EL (cell line): ENCODE results near the gene TMEFF2.

Experiments
- DNase-seq: peaks from one replicate; pipeline ENCODE4 v3.0.0-alpha.2; 2016

TMEFF2 gene

DNA sequence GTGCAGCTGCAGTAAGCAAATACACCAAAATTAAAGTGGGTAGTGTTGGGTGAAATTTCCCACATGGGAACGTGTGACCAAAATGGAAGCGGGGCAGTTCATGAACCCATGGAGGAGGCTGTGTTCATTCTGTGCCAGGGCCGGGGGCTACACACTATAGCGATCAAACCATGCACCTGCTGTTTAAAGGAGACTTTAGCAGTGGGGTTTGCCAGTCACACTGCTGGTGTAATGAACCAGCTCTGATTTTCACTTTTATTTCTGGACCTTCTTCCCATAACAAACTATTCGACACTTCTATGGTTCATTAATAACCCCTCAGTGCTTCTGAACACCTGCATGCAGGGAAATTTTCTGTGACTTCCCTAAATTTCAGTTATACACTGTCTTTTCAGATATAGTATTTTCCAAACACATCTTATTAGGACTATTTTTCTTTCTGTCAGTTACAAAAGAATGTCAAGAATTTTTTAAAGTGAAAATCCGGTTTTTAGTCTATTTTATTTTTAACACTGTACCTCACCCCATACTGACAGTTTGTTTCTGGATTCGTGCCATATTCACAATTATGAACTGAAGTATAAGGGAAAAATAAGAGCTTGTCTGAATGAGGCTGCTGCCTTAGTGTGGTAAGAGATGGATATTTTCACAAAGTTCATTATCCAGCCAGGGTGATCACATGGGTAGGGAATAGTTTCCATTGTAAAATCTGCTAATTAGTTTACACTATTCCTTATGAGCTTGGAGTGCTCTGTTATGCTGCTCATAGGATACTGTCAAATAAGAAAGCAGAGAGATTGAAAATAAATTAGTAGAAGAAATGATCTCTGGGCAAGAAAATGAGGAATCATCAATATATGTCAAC, 236.5 kb downstream of the TMEFF2 start:
- DNase-seq = no peak

DNA sequence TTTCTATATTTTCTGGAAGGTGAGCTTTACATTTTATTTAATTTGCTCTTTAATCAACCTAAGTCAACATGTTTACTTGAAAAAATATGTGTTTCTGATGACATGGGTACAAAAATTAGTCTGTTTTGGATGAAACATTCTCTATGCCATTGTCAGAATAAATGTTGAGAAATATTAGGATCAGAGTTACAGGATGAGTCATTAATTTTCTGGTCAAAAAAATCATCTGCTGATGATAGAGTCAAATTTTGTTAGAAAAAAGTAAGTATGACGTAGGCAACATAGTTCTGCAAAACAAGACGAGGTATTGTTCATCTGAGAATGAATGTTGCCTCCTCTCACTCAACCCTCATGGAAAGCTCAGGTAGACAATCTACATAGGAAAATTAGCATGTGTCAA, 240.3 kb downstream of the TMEFF2 start:
- DNase-seq = no peak

DNA sequence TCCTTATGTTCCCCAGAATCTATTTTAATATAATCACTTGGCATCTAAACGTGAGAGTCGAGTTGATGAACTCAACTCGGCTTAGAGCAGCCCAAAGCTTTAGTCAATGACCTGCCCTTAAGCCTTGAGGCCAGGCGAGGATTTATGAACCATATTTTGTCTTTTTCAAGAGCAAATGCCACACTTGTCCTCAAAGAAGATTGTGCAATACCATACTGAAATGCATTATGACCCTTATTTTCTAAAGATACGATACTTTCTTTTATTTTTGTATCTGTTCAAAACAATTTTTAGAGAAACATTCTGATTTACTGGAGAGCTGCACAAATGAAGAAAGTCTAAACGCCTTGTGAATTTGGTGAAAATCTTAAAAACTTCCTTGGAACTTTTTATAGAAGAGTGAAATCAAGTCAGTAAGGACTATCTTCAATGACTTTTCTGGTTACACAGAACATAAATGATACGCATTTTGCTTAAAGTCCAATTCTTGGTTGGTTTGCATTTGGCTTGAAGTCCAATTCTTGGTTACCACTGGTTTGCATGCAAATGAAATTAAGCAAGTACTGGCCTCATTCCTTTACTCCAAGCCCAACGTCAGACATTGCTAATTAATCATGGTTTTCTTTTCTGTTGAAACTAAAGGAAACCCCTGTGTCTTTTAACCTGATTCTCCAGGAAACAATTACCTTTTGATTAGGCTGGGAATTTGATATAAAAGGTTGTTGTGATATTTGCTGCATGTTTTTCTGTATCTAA, 242.0 kb downstream of the TMEFF2 start:
- DNase-seq = no peak

DNA sequence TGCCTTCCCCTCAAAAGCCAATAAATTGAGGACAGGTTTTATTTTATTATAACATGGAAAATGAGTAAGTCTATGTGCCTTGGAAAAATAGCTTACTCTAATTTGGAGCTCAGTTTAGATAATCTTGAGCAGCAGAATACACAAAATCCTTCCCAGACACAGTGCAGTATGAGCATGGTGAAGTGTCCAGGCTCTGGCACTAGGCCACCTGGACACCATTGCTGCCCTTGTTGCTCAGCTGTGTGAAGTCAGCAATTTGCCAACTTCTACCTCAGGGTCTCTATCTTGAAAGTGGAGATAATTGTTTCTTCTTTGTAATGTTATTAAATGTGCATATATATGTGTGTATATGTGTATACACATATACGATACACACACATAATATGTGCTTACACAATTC, 242.9 kb downstream of the TMEFF2 start:
- no peak for DNase-seq

DNA sequence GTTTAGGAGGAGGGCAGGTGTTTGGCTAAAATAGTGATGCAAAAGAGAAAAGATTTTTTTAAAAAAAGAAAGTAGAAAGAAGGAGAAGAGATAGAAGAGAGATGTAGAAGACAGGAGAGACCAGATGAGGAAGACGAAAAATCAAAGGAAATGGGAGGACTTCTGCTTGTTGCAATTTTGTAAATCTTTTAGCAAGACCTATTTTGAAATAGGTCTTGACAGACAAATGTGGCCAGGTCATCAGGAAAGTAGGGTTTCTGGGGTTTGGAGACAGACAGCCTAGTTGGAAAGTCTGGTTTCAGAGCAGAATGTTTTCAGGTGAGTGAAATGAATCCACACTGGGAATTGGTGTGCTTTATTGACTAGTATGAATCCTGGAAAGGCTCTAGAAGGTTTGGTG, 243.4 kb downstream of the TMEFF2 start:
- no peak for DNase-seq

DNA sequence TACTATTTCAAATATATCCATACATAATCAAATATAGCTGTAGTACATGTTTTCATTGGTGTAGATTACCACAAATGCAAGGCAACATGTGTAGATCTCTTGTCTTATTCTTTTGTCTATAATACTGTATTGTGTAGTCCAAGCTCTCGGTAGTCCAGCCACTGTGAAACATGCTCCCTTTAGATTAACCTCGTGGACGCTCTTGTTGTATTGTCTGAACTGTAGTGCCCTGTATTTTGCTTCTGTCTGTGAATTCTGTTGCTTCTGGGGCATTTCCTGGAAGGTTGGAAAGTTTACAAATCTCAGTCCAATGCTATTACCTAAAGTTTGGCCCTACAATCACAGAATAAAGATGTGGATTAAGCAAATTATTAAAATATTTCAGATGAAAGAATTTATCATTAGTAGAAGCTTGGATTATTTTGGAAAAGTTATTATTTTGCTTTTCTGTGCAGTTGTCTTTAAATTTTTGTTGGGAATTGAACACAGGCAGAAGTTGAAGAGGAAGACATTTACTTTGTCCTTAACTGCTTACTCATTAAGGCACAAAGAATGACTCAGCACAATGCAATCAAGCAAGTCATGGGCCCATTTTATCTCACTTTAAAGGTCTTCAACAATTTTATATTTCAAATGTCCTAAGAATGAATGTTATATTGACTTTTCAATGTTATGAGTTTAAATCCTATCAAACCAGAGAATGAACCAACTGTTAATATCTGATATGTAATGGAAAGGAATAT, 244.4 kb downstream of the TMEFF2 start:
- DNase-seq = peak; percentile 46

DNA sequence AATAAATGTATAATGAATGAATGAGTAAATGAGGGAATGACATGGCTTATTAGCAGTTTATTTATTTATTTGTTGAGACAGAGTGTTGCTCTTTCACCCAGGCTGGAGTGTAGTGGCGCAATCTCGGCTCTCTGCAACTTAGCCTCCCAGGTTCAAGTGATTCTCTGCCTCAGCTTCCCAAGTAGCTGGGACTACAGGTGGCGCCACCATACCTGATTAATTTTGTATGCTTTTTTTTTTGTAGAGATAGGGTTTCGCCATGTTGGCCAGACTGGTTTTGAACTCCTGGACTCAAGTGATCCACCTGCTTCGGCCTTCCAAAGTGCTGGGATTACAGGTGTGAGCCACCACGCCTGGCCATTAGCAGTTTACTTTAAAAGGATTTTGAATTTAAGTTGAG, 247.5 kb downstream of the TMEFF2 start:
- DNase-seq = no peak

DNA sequence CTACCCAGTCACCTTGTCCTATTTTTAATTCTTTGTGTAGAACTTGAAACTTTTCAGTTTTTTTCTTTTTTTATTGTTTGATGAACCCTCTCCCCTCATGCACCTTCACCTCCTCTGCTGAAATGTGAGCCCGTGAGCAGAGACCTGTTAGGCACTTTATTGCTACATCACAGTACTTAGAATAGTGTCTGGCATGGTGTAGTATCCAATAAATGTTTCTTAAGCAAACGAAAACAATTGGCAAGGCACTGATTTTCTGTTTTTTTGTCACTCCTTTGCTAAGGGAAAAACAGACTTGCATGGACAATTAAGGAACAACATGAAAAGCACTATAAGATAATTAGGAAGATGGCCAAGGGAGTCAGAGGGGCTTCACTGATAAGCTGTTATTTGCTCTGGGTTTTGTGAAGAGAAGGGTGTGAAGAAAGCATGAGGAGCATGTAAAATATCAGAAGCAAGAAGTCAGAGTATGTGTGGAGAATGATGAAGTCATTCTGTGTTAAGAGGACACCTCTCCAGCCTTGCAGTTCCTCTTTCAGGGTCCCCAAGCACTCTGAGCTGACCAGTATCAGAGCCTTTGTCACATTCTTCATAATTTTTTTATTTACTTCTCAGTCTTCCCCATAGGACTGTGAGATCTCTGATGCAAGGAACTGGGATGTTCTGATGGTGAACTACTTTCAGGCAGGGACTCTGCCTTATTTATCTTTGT, 248.1 kb downstream of the TMEFF2 start:
- no peak for DNase-seq

DNA sequence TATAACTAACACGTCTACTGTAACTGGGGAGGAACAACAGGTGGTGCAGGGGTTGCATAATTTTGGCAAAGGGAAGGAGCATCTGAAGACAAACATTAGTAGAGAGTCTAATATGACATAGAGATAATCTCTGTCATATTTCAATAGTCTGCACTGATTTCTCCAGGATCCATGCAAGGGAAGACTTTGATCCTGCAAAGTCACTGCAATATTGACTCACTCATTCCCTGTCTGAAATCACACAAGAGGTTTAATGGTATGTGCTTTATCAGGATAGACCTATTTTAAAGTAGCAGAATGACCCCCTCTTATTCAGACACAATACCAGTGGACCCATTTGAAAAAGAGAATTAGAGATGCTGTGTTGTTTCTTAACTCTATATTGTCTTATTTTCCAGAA, 249.1 kb downstream of the TMEFF2 start:
- no peak for DNase-seq

DNA sequence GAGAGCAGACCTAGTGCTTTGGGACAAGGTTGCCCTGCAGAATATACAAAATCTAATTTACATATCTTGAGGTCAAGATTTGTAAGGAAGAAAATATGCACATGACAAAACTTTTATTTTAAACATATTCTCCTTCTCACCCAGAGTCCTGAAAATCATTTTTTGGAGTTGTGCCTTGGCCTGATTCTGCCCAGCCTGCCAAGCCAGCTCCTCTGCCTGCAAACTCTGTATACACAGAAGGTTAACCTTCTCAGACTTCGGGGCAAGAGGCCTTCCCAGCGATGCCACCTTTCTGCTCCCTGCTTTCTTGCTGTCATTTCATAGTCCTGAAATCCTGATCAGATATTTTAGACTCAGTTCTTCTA, 252.0 kb downstream of the TMEFF2 start:
- DNase-seq = no peak

DNA sequence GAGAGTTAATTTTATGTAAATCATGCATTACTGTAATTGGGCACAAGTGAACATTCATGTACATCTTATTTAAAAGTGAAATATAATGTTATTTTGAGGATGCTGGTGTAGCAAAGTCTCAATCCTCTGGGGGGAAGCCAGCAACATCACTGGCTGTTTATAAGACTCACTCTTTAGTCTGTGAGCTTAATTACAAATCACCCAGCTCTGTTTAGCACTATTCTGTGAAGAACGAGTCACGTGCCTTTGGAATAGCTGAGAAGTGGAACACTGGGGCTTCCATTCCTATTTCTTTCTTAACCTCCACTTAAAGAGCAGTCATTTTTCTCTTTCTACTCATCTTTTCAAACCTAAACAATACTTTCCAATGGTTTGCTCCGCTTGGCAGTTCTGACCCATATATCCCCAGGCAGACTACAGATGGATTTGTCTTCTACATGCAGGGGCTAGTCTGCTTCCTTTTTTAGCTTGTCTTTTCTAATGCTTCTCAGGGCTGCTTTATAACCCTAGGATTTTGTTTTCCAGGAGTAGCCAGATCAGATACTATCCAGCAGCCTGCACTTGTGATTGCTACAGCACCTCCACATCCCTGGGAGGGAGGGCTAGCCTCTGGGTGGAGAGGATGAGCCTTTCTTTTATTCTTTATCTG, 252.5 kb downstream of the TMEFF2 start:
- DNase-seq = no peak

DNA sequence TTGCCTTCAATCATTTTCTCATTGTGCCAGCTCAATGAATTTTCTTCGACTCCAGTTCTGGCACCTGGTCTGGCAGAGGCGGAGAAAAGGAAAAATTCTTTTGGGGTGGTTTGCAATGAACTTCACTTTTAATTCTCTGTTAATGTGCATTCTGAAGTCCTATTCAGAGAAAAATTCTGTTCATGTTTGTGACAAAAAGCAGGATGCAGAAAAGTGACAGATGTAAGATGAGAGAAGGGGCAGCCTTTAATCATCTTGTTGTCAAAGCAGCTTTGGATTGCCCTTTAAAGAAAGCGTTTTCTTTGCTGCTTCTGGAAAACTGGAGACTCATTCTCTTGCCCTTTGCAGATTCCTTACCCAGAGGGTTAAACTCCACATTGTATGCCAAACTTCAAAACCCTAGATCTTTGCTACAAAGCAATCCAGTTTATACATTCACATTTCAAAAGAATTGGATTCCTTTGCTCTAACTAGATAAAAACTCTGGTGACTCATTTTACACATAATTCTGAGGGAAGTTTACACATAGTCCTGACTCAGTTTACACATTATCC, 253.3 kb downstream of the TMEFF2 start:
- no peak for DNase-seq

DNA sequence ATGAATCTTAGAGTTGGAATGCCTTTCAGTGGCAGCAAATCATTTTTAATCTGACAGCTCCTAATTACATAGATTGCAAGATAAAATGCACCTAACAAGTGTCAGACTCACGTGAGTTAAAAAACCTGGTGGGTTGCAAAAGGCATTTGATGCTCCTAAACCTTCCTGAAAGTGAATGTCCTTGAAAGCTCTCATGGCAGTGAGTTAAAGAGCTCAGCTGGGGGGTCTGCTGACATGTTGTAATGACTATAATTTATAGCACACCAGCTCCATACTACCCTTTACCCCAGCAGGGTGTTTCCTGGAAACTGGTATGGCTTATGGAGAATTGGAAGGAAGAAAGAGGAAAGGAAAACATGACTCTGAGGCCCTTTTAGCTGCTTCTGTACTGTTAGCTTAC, 256.0 kb downstream of the TMEFF2 start:
- DNase-seq = no peak

DNA sequence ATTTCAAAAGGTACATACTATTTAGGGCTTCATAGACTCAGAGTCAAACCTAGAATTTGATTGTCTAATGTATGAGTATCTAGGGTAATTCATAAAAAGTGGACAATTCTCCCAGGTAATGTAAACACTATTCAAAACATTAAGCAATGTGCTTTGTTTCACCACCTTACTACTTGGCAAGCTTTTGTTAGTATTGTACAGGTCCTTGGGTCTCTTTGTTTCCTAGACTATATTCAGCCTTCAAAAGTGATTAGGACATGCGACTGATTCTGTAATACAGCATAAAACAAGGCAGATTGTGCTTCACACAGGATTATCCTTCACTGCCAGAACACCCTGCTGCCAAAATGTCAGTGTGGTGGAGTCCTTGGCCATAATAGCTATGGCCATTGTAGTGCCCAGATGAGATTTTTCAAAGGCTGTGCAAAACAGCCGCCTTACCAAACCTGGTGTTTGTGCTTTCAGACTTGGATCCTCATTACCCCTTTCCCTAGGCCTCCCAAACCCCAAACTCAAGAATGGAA, 257.8 kb downstream of the TMEFF2 start:
- no peak for DNase-seq

DNA sequence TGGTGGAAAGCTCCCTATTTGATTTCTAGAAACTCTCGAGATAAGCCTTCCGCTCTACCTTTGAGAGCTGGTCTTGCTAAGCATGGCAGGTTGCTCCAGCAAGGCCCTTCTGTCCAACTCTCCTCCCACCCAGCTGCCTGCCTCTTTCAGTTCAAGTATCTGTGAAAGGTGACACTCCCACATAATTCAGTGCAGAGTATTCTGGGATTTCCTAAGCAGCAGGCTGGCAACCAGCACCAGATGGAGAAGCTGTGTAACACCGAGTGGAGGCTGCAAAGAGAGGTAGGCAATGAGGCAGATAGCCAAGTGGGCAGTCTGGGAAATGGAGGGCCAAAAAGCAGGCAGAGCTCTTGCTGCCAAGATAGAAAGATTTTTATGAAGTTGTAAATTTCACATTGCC, 259.5 kb downstream of the TMEFF2 start:
- no peak for DNase-seq

DNA sequence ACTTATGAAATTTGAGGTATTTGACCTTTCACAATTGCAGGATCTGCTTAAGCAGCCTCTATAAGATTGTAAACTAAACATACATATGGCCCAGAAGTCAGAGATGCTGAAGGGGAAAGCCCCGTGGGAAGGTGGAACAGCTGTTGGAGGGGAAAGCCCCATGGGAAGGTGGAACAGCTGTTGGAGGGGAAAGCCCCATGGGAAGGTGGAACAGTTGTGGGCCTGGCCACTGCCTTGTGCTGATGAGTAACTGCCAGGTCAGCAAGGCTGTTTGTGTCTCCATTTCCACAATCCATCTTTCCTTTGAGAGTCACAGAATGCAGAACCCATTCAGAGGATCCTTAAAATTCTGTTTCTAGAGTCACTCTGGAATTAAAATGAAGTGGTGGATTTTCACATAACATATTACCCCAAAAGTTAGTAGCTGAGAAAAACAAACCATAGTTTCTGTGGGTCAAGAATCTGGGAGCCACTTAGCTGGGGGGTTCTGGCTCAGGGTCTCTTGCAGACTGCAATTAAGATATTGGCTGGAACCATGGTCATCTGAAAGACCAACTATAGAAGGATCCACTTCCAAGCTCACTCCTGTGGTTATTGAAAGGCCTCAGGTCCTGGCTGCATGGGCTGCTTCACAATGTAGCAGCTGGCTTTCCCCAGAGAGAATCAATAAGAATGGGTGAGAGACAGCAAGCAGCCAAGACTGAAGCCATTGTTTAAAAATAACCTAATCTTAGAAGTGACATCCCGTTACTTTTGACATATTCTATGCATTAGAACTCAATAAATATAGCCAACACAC, 261.2 kb downstream of the TMEFF2 start:
- DNase-seq = no peak

DNA sequence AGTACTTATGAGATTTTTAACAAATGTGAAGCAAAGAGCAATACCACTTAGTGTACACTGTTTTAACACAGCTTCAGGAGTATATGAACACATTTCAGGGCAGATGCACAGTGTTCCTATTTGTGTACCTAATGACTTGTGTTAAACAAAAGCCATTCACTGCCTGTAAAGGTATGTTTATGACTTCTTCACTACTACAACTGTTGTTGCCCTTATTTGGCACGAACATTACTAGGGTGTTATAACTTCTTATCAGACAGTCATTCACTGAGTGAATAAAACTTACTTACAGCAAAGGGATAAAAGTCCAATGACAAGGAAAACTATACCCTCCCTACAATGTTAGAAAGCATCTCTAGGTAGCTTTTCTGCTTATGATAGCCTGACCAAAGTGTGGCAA, 262.4 kb downstream of the TMEFF2 start:
- no peak for DNase-seq

DNA sequence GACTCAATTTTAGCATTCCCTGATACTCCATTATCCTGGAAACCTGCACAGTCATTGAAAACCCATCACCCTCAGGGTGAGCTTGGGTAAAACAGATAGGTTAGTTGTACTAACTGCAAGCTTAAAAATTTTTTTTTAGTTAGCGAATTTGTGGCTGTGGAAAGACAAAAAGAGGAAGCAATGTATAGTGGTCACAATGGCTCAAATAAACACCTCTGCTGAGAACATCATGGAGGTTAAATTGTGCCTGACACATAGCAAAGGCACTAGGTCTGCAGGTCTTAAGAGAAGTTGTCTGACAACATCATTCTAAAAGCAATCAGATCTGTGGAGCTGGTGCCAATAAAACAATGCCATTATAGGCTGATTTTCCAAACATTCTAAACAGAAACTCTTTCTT, 263.4 kb downstream of the TMEFF2 start:
- no peak for DNase-seq

DNA sequence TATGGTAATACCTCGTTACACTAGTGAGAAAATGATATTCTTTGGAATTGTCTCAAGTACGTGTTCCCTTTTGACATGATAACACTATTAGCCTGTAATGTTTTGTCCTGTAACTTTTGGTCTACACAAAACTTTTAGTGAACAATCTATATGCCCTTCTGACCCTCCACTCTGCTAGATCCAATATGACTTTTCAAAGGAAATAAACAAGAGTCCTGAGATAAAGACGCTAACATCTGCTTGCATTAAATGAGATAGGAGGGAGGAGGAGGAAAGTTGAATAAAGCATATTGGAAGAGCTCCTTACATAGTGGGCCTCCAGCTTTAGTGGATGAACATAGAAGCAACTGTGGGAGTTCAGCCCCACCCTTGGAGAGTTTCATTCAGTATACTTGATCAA, 264.5 kb downstream of the TMEFF2 start:
- no peak for DNase-seq

DNA sequence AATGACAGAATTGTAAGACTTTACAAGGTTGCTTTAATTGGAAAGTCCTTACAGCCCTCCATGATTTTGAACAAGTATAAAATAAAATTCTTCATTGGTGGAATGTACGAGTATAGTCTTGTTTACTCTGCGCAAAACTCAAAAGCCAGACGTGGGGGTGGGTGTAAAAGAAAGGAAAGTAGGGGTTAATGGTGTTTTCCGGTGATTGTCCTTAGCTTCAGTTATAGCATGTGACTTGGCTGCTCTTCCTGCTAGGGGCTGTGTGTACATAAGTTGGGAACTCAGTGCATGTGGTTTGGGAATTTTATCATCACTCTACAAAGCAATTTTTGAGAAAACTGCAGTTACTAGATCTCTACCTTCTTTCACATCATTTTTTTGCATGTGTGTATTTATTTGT, 265.4 kb downstream of the TMEFF2 start:
- DNase-seq = no peak

DNA sequence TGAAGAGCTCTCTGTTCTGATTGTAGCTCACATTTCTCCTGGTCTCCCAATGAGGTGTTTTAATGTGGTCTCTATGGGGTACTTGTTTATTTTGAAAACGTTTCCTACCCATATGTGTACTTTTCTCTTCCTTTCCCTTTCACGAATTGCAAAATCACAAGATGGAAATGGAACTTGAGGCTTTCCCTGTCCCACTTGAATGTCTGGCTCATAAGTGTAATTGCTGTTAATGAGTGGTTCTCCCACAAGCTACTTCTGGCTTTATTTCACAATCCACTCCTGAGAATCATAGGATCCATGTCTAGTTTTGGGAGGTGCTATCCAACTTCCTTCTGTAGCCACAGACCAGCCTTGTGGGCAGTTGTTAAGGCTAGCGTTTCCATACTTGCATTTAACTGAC, 266.7 kb downstream of the TMEFF2 start:
- DNase-seq = peak; percentile 21
